ENCODE measurements around the gene SMARCC2. TPM values are rescaled to one million over a fixed set of nuclear protein-coding genes. Genes with fewer than 3 reads are reported as not detected.

Gene SMARCC2
- total and polyA plus RNA-seq, 2 of the 13 experiments (the other 11 are each of a cell fraction or from before 2014, with no cell fraction given), result 21.3 to 24.1 TPM

GRCh38 chr12:56119361-56119796 is 69.9 kb downstream of the SMARCC2 start (continued):
- TF ChIP-seq ZBTB10 (CRISPR knock-in tag; IDR thresholded peaks at IDR 0.05; ENCODE audit: borderline replicate concordance) (no peak), SMARCE1 (IDR thresholded peaks at IDR 0.05; ENCODE audit: borderline replicate concordance) (no peak), ZC3H13 (CRISPR knock-in tag; IDR thresholded peaks at IDR 0.05) (no peak), SMARCC2 (IDR thresholded peaks at IDR 0.05) (no peak), ARID5B (CRISPR knock-in tag; IDR thresholded peaks at IDR 0.05) (peak; percentile 52), BATF2 (CRISPR knock-in tag; IDR thresholded peaks at IDR 0.05) (no peak), DRAP1 (CRISPR knock-in tag; IDR thresholded peaks at IDR 0.05) (no peak), ZBTB25 (CRISPR knock-in tag; IDR thresholded peaks at IDR 0.05) (peak; percentile 70; the same call in 1 of the 2 replicates), TSC22D2 (CRISPR knock-in tag; IDR thresholded peaks at IDR 0.05; ENCODE audit: borderline replicate concordance) (no peak), ZNF460 (CRISPR knock-in tag; IDR thresholded peaks at IDR 0.05; ENCODE audit: borderline replicate concordance) (no peak), ZBTB42 (CRISPR knock-in tag; IDR thresholded peaks at IDR 0.05) (no peak), STAT5B (CRISPR knock-in tag; IDR thresholded peaks at IDR 0.05) (no peak), MYPOP (CRISPR knock-in tag; IDR thresholded peaks at IDR 0.05) (no peak), ZFAT (CRISPR knock-in tag; conservative IDR thresholded peaks at IDR 0.05) (no peak), NPAS2 (CRISPR knock-in tag; IDR thresholded peaks at IDR 0.05; ENCODE audit: borderline replicate concordance) (no peak), ZBTB43 (CRISPR knock-in tag; conservative IDR thresholded peaks at IDR 0.05) (no peak), ZNF703 (CRISPR knock-in tag; IDR thresholded peaks at IDR 0.05; ENCODE audit: borderline replicate concordance) (no peak), FOSL2 (CRISPR knock-in tag; IDR thresholded peaks at IDR 0.05) (no peak), FOSL1 (CRISPR knock-in tag; IDR thresholded peaks at IDR 0.05; ENCODE audit: borderline replicate concordance) (no peak)
